ENCODE measurements around the gene ZNF664. TPM values are rescaled to one million over a fixed set of nuclear protein-coding genes. Genes with fewer than 3 reads are reported as not detected.

ZNF664 gene
- total RNA-seq, 1 experiment from 2014 or later: 124 TPM

GRCh38 chr12:123941624-123942237 lies 31.3 kb upstream of the ZNF664 start:
- no peak overlapping the region for H3K9ac ChIP-seq (ENCODE audit: low read length)
- no peaks in the 10 kb centered on the region for H3K36me3 ChIP-seq (ENCODE audit: control insufficient read depth in 1 of 2, insufficient read depth in 2 of 2, low read length in 2 of 2)
- BruUV-seq (replicated peaks): no TSS peak
- no peaks in the 10 kb centered on the region for H3K9me2 ChIP-seq (ENCODE audit: insufficient read depth)
- H3K79me2 ChIP-seq (ENCODE audit: insufficient read depth, low read length): no peaks in the 10 kb centered on the region
- H2AFZ ChIP-seq (ENCODE audit: low read depth, low read length, poor library complexity, severe bottlenecking): no peak overlapping the region
- TF ChIP-seq JUND (IDR thresholded peaks at IDR 0.05) (no peak), YY1 (IDR thresholded peaks at IDR 0.05; ENCODE audit: extremely low read depth, insufficient replicate concordance, low read depth, low read length) (no peak), POLR2AphosphoS5 (IDR thresholded peaks at IDR 0.05; ENCODE audit: low read depth, low read length) (no peak), EZH2phosphoT487 (IDR thresholded peaks at IDR 0.05; ENCODE audit: borderline replicate concordance) (no peak), ELF1 (IDR thresholded peaks at IDR 0.05; ENCODE audit: borderline replicate concordance, low read depth) (no peak), CEBPB (IDR thresholded peaks at IDR 0.05; ENCODE audit: low read depth) (no peak), SIN3A (IDR thresholded peaks at IDR 0.05; ENCODE audit: low read depth) (no peak), EZH2 (IDR thresholded peaks at IDR 0.05) (no peak), POLR2A (IDR thresholded peaks at IDR 0.05; ENCODE audit: borderline replicate concordance, extremely low read depth, insufficient read depth, insufficient read length) (no peak), REST (IDR thresholded peaks at IDR 0.05; ENCODE audit: low read depth) (no peak), FOSL1 (IDR thresholded peaks at IDR 0.05; ENCODE audit: low read depth) (no peak), ZFX (IDR thresholded peaks at IDR 0.05) (no peak)
- TF ChIP-seq, protein P1, sequence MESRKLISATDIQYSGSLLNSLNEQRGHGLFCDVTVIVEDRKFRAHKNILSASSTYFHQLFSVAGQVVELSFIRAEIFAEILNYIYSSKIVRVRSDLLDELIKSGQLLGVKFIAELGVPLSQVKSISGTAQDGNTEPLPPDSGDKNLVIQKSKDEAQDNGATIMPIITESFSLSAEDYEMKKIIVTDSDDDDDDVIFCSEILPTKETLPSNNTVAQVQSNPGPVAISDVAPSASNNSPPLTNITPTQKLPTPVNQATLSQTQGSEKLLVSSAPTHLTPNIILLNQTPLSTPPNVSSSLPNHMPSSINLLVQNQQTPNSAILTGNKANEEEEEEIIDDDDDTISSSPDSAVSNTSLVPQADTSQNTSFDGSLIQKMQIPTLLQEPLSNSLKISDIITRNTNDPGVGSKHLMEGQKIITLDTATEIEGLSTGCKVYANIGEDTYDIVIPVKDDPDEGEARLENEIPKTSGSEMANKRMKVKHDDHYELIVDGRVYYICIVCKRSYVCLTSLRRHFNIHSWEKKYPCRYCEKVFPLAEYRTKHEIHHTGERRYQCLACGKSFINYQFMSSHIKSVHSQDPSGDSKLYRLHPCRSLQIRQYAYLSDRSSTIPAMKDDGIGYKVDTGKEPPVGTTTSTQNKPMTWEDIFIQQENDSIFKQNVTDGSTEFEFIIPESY (IDR thresholded peaks at IDR 0.05; ENCODE audit: extremely low read depth, insufficient replicate concordance, low read length): no peak
- TF ChIP-seq, protein P2, sequence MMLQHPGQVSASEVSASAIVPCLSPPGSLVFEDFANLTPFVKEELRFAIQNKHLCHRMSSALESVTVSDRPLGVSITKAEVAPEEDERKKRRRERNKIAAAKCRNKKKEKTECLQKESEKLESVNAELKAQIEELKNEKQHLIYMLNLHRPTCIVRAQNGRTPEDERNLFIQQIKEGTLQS (IDR thresholded peaks at IDR 0.05): no peak
- TF ChIP-seq, protein P3, sequence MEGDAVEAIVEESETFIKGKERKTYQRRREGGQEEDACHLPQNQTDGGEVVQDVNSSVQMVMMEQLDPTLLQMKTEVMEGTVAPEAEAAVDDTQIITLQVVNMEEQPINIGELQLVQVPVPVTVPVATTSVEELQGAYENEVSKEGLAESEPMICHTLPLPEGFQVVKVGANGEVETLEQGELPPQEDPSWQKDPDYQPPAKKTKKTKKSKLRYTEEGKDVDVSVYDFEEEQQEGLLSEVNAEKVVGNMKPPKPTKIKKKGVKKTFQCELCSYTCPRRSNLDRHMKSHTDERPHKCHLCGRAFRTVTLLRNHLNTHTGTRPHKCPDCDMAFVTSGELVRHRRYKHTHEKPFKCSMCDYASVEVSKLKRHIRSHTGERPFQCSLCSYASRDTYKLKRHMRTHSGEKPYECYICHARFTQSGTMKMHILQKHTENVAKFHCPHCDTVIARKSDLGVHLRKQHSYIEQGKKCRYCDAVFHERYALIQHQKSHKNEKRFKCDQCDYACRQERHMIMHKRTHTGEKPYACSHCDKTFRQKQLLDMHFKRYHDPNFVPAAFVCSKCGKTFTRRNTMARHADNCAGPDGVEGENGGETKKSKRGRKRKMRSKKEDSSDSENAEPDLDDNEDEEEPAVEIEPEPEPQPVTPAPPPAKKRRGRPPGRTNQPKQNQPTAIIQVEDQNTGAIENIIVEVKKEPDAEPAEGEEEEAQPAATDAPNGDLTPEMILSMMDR (IDR thresholded peaks at IDR 0.05 in 2 of 3, conservative IDR thresholded peaks at IDR 0.05 in 1 of 3; ENCODE audit: borderline replicate concordance in 1 of 3, insufficient read depth in 1 of 3, low read depth in 2 of 3, low read length in 2 of 3): no peak
- no peak overlapping the region for H3K4me3 ChIP-seq (replicated peaks in 1 of 2; ENCODE audit: low read depth in 1 of 2, low read length in 2 of 2)
- intact Hi-C loops (cut with micrococcal nuclease): no loop called here
- RAD21 ChIA-PET (ENCODE audit: low non-redundant PET in 1 of 2, low total read pairs in 2 of 2, uncharacterized antibody in 2 of 2, unreplicated experiment in 2 of 2): no interaction called here
- ATAC-seq: no peak
- CTCF ChIA-PET: no interaction called here
- H4K20me1 ChIP-seq (ENCODE audit: insufficient read depth): no peaks in the 10 kb centered on the region
- no peak overlapping the region for H3K4me2 ChIP-seq (ENCODE audit: low read length)
- H3K27me3 ChIP-seq (ENCODE audit: insufficient read depth, low read length): no peaks in the 10 kb centered on the region
- H3K9me3 ChIP-seq (ENCODE audit: control insufficient read depth in 1 of 2, insufficient read depth in 1 of 2, low read depth in 1 of 2, low read length in 2 of 2): no peaks in the 10 kb centered on the region; a peak in 1 of 4 replicates
- no peak overlapping the region for H3K27ac ChIP-seq (ENCODE audit: low read depth, low read length)
- POLR2A ChIA-PET: no interaction called here
- H3K4me1 ChIP-seq (ENCODE audit: control insufficient read depth in 1 of 2, insufficient read depth in 2 of 2, low read length in 2 of 2): peaks cover 0 to 5% of the 10 kb centered on the region in 2 experiments; a peak in 1 of 4 replicates
- no peak for DNase-seq (ENCODE audit: low read depth, low spot score)

All from HCT116 (cell line).